HL-60 (cell line): Measurements from ENCODE around the gene SEL1L.

Source experiments
- GABPA ChIP-seq: IDR thresholded peaks from 2 replicates; pipeline ENCODE4 v1.6.1; 2012; ENCODE audit warnings: low read depth
- POLR2AphosphoS5 ChIP-seq: IDR thresholded peaks from 2 replicates; pipeline ENCODE4 v1.6.1; 2012; ENCODE audit warnings: low read depth
- TF ChIP-seq, protein P1 (sequence below): IDR thresholded peaks from one replicate; pipeline ENCODE4 v1.5.1; 2011; ENCODE audit warnings: low read length, control low read depth, inconsistent platforms; ENCODE audit not compliant: insufficient read depth

DNA sequence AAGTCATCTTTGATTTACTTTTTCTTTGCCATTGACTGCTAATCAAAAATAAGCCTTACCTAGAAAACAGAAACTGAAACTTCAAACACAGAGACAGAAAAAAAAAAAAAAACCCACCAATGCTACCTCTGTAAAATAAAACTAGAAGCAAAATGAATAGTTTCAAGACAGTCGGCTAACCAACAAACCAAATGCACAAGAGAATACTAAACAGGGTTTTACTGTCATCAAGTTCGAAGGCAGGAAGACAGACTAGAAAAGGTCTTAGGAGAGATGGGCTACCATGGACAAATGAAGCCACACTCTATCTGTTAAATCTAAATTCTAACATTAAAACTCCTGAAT, 59.5 kb downstream of the SEL1L start:
- TF ChIP-seq, protein P1, sequence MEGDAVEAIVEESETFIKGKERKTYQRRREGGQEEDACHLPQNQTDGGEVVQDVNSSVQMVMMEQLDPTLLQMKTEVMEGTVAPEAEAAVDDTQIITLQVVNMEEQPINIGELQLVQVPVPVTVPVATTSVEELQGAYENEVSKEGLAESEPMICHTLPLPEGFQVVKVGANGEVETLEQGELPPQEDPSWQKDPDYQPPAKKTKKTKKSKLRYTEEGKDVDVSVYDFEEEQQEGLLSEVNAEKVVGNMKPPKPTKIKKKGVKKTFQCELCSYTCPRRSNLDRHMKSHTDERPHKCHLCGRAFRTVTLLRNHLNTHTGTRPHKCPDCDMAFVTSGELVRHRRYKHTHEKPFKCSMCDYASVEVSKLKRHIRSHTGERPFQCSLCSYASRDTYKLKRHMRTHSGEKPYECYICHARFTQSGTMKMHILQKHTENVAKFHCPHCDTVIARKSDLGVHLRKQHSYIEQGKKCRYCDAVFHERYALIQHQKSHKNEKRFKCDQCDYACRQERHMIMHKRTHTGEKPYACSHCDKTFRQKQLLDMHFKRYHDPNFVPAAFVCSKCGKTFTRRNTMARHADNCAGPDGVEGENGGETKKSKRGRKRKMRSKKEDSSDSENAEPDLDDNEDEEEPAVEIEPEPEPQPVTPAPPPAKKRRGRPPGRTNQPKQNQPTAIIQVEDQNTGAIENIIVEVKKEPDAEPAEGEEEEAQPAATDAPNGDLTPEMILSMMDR = no peak
- no peak for TF ChIP-seq POLR2AphosphoS5
- no peak for TF ChIP-seq GABPA
